ENCODE measurements around the gene MEI4.
"Not testable (repeated sequence)": the region's sequence is repeated elsewhere in the genome, so short reads cannot be mapped to it uniquely, and the experiment has no call there.

The MEI4 gene

GRCh38 chr6:77652739-77653138 lies at the start of gene MEI4:
Gene MEI4, plus strand, starts transcription at chr6:77653039. Its CDS starts 37,633 bp downstream, at chr6:77690672.
- no peak for DNase-seq (ENCODE audit: low spot score)

GRCh38 chr6:77604476-77604875 lies 48.4 kb upstream of the MEI4 start:
- DNase-seq (ENCODE audit: low spot score) = no peak

- DNase-seq (ENCODE audit: low spot score) = no peak
Observed at GRCh38 chr6:77607004-77607403, 45.8 kb upstream of the MEI4 start.

- no peak for DNase-seq (ENCODE audit: low spot score)
Observed at GRCh38 chr6:77609106-77609505, 43.7 kb upstream of the MEI4 start.

- no peak for DNase-seq (ENCODE audit: low spot score)
Observed at GRCh38 chr6:77619114-77619513, 33.7 kb upstream of the MEI4 start.

- DNase-seq (ENCODE audit: low spot score) = no peak
Observed at GRCh38 chr6:77620278-77620882, 32.5 kb upstream of the MEI4 start.

- no peak for DNase-seq (ENCODE audit: low spot score)
Observed at GRCh38 chr6:77624515-77624914, 28.3 kb upstream of the MEI4 start.

- DNase-seq (ENCODE audit: low spot score) = no peak
Observed at GRCh38 chr6:77626426-77626825, 26.4 kb upstream of the MEI4 start.

GRCh38 chr6:77630014-77630413 lies 22.8 kb upstream of the MEI4 start:
- DNase-seq (ENCODE audit: low spot score) = no peak

GRCh38 chr6:77633471-77633870 lies 19.4 kb upstream of the MEI4 start:
- DNase-seq (ENCODE audit: low spot score) = no peak

- DNase-seq (ENCODE audit: low spot score) = no peak
Observed at GRCh38 chr6:77633993-77634715, 18.7 kb upstream of the MEI4 start.

- DNase-seq (ENCODE audit: low spot score) = no peak
Observed at GRCh38 chr6:77638129-77638830, 14.6 kb upstream of the MEI4 start.

- no peak for DNase-seq (ENCODE audit: low spot score)
Observed at GRCh38 chr6:77644102-77644705, 8.6 kb upstream of the MEI4 start.

- no peak for DNase-seq (ENCODE audit: low spot score)
Observed at GRCh38 chr6:77650098-77650663, 2.7 kb upstream of the MEI4 start.

- DNase-seq (ENCODE audit: low spot score) = no peak
Observed at GRCh38 chr6:77653816-77654215, 977 bp downstream of the MEI4 start.

- not testable (repeated sequence) for DNase-seq (ENCODE audit: low spot score)
Observed at GRCh38 chr6:77655035-77655434, 2.2 kb downstream of the MEI4 start.

- DNase-seq (ENCODE audit: low spot score) = no peak
Observed at GRCh38 chr6:77656999-77657764, 4.3 kb downstream of the MEI4 start.

- no peak for DNase-seq (ENCODE audit: low spot score)
Observed at GRCh38 chr6:77666340-77666739, 13.5 kb downstream of the MEI4 start.

GRCh38 chr6:77666846-77667245 lies 14.0 kb downstream of the MEI4 start:
- DNase-seq (ENCODE audit: low spot score) = no peak

GRCh38 chr6:77669913-77670312 lies 17.1 kb downstream of the MEI4 start:
- no peak for DNase-seq (ENCODE audit: low spot score)

GRCh38 chr6:77674211-77674610 lies 21.4 kb downstream of the MEI4 start:
- DNase-seq (ENCODE audit: low spot score) = no peak

GRCh38 chr6:77678048-77678447 lies 25.2 kb downstream of the MEI4 start:
- DNase-seq (ENCODE audit: low spot score) = no peak
